GM12801 (cell line): ENCODE results near the gene LIFR.

ENCODE experiments used
- TF ChIP-seq, protein P1 (sequence below): IDR thresholded peaks from one replicate; pipeline ENCODE4 v1.5.1; 2011; ENCODE audit warnings: control low read depth; ENCODE audit not compliant: insufficient read length; ENCODE audit errors: extremely low read depth

The LIFR gene

DNA sequence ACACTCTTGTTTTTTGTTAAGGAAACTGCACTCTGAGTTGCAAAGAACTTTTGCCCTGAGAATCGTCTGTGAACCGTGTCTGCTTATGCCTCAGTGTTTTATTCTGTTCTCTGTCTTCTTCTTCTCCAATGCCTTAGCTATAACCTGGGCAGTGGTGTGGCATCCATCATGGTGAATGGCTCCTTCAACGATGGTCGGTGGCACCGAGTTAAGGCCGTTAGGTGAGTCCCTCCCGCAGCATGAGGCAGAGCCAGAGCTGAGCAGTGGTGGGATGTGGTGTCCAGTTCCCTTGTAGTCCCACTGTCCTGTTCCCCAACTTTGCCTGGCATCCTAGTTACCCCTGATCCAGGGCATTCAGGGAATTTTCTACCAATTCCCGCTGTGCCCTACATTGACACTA lies 98.3 kb downstream of the LIFR start:
- TF ChIP-seq, protein P1, sequence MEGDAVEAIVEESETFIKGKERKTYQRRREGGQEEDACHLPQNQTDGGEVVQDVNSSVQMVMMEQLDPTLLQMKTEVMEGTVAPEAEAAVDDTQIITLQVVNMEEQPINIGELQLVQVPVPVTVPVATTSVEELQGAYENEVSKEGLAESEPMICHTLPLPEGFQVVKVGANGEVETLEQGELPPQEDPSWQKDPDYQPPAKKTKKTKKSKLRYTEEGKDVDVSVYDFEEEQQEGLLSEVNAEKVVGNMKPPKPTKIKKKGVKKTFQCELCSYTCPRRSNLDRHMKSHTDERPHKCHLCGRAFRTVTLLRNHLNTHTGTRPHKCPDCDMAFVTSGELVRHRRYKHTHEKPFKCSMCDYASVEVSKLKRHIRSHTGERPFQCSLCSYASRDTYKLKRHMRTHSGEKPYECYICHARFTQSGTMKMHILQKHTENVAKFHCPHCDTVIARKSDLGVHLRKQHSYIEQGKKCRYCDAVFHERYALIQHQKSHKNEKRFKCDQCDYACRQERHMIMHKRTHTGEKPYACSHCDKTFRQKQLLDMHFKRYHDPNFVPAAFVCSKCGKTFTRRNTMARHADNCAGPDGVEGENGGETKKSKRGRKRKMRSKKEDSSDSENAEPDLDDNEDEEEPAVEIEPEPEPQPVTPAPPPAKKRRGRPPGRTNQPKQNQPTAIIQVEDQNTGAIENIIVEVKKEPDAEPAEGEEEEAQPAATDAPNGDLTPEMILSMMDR = no peak

DNA sequence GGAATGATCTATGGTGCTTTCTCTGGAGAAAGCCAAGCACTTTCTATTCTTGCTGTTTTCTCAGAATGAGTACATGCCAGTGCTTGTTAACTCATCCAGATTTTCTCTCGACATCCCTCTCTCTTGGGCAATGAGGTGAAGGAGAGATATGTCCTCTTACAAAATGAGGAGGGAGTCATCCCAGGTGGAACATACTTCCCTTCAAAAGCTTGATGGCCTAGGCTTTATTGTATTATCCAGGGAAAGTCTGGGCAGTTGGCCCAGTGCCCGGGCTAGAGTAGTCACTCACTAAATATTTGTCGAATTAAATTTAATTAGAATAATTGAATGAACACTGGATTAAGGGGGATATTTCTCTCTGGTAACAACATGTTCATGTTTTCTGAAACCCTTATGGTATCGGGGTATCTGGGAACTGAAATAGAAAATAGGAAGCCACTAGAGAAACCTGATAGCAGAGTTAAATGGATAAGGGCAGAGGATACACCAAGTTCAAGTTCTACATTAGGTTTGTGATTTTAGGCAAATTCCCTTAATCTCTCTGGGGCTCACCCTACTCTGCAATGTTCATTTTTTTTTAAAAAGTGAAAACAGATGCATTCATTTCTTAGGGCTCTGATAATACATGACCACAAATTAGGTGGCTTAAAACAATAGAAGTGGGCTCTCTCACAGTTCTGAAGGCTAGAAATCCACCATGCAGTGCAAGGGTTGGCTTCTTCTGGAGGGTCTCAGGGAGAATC lies 99.6 kb downstream of the LIFR start:
- TF ChIP-seq, protein P1 = no peak

DNA sequence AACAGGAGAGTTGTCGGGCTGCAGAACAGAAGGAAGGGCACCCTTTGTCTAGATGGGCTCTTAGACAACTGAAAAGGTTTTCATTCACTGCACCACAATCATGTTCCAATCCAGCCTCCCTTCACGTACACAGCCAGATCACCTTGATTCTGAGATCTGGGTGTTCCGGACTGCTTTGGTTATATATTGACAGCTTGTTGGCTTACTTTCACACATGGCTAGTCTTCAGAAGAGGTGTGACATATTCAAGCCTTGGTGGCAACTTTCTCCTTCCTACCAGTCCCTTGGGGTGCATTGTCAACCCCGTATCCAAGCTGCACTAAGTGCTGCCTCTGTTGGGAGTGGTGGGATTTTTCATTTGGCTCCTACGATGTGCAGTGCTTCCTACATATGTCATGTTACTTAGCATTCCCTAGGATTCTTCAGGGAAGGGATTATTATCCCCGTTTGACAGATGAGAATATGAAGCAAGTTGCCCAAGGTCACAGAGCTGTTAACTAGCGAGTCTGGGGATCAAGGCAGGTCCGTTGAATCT lies 100.6 kb downstream of the LIFR start:
- TF ChIP-seq, protein P1 = no peak

DNA sequence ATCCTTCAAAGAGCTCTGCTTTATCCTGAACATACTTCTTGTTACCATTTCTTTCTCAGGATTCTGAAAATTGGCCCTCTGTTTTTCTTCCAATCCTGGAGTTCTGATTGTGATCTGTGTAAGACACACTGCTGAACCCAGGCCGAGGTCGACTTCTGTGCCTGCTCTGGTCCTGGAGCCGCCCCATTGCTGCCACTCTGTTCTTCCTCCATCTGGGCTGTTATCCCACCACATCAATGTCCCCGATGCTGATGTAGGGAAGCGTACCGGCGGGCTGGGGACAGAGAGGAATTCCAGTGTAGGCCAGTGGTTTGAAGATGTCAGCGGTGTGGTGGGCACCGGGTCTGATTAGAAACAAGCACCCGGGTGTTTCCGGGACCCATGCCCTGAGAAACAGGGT lies 102.5 kb downstream of the LIFR start:
- TF ChIP-seq, protein P1 = no peak

DNA sequence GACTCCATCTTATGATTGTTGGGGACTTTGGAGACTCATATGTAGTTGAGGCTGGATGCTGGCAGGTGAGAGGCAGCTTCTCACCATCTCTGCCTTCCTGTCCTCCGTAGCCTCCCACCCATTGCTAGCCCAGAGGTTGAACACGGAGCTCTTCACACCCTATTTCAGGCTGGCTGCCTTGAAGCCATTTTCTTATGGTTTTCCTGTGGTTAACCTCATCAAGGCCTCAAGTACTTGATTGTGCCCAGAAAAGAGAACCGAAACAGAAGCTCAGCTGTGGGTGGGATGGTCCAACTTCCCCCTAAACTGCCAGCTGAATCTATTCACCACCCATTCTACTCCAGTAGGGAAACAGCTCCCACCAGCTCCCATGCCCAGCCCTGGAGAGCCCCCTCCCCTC lies 102.9 kb downstream of the LIFR start:
- TF ChIP-seq, protein P1 = no peak

DNA sequence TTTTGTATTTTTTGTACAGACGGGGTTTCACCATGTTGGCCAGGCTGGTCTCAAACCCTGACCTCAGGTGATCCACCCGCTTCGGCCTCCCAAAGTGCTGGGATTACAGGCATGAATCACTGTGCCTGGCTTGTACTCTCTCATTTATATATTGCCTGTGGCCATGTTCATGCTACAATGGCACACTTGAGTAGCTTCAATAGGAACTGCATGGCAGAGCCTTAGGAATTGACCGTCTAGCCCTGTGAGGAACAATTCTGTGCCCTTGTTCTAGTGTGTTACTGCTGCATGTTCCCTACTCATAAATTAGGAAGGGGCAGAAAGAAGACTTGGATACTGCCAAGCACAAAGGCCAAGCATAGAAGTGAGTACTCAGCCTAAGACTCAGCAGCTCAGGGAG lies 104.2 kb downstream of the LIFR start:
- TF ChIP-seq, protein P1 = no peak

DNA sequence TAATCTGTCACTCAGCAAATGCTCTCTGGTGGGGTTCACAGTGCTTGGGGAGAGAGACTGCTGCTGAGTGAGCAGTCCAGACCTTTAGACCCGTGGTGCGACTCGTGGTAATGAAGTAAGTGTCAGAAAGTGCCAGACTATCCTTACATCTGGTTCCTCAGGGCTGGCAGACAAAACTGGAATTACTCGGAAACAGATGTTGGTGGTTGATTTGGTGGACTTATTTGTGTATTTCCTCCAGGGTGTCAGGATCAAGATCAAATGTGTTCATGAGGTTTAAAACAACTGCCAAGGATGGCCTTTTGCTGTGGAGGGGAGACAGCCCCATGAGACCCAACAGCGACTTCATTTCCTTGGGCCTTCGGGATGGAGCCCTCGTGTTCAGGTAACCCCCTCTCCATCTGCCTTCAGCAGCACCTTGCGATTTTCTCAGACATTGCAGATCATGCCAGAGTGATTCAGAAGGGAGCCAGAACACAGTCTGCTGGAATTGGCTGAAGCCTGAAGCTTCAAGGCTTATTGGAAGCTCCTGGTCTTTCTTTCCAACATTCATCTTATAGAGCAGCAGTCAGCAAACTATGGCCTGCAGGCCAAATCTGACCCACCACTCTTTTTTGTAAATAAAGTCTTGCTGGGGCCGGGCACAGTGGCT lies 105.2 kb downstream of the LIFR start:
- TF ChIP-seq, protein P1 = no peak
